22Rv1 (cell line): ENCODE data around the gene ARHGEF28.

ENCODE experiments used
- CTCF ChIP-seq: fragments of 450-650 bp; IDR thresholded peaks from 2 replicates; pipeline ENCODE4 v1.5.1; 2017; ENCODE audit warnings: mild to moderate bottlenecking
- ZFX ChIP-seq: fragments of 450-650 bp; IDR thresholded peaks from 2 replicates; pipeline ENCODE4 v1.6.1; 2017; ENCODE audit warnings: antibody characterized with exemption, borderline replicate concordance

DNA sequence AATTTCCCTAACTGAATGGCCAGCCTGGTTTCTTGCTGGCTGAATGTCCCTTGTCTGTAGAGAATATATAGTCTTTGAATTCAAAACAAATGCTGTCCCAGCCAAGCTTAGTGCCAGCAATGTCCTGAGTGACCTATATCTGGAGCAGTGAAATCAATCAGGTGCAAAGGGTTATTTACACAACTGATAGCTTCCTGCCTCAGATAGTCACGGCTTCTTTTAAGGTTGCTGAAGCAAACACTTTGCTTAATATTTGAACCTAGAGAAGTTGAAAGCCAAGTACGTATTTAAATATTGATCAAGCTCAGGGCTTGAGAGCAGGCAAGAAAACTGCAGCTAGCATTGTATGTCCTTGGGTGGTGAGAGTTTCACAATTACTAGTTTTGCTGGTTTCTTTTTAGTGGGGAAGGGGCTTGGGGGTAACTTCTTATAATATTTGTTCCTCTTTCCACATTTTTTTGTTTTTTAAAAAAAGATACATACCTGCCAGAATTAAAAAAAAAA lies 2.0 kb upstream of the ARHGEF28 start:
- TF ChIP-seq CTCF, result no peak
- TF ChIP-seq ZFX, result no peak
